Middle frontal gyrus (tissue), 1 donor: ENCODE results near the gene KMT2C.

Source experiments
- DNase-seq: peaks from one replicate; pipeline ENCODE4 v3.0.0-alpha.2; 2015; ENCODE audit warnings: low spot score; ENCODE audit errors: extremely low spot score

The KMT2C gene

GRCh38 chr7:152108359-152108758 is 327.4 kb downstream of the KMT2C start:
- DNase-seq = no peak

DNA sequence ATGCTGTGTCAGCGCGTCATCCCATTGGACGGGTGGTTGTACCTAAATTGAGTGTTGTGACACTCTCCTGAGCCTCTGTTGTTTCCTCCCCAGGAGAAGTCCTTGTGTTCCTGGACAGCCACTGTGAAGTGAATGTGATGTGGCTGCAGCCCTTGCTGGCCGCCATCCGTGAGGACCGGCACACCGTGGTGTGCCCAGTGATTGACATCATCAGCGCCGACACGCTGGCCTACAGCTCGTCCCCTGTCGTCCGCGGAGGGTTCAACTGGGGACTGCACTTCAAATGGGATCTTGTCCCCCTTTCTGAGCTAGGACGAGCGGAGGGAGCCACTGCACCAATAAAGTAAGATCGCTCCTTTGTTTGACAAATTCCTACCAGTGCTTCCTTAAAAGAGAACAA is 327.9 kb downstream of the KMT2C start:
- DNase-seq = no peak

DNA sequence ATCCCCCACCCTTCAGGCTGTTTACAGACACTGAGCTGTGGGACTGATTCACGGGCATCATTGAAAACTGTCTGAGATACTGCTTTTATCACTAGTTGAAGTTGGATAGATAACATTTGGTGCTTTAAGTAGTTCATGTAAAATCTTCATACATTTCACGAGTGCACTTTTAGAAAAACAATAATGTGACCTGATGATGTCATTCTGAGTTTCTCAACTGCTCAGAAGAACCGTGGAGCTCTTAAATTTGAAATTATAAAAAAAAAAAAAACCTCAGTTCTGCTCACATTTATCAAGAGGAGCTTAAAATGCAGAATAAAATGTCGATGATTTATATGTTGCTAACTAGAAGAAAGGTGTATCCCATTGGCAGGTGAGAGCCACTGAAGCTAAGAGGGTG is 328.8 kb downstream of the KMT2C start:
- DNase-seq = no peak

DNA sequence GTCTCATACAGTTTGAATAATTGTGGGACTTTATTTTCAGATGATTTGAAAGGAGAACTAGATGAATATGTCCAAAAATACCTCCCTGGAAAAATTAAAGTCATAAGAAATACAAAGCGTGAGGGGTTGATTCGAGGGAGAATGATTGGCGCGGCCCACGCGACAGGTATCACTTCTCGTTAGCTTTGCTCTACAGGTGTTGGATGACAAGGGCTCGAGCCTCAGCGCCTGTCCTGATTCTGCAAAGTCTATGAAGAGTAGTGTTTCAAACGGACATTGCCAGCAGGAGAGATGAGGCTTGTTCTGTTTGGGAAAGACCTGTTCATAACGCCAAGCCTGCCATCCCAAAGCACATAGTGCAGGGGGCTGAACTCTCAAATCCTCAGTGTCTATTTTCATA is 330.6 kb downstream of the KMT2C start:
- no peak for DNase-seq

DNA sequence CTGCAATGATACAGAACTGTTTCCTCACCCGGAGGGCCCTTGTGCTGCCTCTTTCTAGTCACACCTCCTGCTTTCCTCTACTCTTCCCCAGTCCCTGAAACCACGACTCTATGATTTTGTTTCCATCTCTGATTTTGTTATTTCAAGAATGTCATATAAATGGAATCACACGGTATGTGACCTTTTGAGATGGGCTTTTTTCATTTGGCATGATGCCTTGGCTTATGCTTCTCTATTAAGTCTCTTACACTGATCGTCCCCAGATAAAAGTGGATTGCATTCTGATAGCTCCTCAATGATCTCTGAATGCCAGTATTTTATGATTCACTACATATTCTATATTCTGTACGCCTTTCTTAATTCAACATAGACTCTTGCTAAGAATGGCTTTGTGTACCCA is 332.1 kb downstream of the KMT2C start:
- no peak for DNase-seq

DNA sequence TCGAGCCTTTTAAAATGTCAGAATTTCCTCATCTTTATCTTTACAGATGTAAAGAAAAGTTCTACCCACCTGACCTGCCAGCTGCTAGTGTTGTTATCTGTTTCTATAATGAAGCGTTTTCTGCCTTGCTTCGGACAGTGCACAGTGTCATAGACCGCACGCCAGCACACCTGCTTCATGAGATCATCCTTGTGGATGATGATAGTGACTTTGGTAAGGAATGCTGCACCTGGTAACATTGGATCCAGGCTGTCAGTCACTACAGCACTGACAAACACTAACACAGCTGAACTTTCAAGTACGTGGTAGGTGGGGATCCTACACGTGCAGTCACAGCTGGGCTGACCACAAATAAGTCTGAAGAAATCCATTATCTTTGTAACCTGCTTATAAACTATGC is 332.7 kb downstream of the KMT2C start:
- DNase-seq = no peak

DNA sequence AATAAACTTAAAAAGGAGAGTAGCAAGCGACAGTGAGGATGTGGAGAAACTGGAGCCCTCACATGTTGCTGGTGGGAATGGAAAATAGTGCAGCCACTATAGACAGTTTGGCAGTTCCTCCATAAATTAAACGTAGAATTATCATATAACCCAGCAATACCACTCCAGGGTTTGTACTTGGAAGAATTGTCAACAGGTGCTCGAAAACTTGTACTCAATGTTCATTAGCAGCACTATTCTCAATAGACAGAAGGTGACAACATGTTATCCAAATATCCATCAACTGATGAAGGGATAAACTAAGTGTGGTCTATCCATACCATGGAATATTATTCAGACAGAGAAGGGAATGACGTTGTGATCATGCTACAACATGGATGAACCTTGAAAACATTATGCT is 338.5 kb downstream of the KMT2C start:
- DNase-seq = no peak

DNA sequence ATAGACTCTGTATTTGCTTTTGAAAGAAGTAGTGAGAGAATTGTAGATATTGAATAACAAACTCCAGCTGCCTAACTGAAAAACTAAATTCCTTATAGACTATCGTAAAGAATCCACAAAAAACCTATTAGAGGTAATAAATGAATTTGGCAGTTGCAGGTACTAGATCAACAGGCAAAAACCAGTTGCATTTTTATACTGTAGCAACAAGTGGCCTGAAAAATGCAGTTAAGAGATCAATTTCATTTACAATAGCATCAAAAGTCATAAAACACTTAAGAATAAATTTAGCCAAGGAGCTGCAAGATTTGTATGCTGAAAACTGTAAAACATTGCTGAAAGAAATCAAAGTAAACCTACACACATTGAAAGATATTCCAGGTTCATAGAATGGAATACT is 340.0 kb downstream of the KMT2C start:
- no peak for DNase-seq

GRCh38 chr7:152093717-152094116 is 342.1 kb downstream of the KMT2C start:
- DNase-seq = no peak

- no peak for DNase-seq
Measured at GRCh38 chr7:152090747-152091146, 345.1 kb downstream of the KMT2C start.

DNA sequence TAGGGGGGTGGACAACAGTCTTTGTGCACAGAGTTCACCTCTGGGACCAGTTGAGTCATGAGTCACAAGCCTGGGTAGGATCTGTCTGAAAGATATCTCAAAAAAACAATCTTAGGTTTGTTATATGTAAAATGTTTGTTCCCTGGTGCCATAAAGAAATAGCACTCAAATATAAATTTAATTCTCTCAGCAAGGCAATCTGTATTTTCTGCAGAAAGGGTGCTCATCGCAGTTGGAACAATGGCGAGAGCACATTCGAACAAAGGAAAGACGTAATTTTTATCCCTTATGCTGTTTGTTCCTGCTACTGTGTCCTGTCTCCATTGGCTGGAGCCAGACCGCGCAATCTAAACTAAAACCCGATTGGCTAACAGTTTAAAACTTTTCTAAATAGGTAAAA is 346.6 kb downstream of the KMT2C start:
- DNase-seq = no peak

DNA sequence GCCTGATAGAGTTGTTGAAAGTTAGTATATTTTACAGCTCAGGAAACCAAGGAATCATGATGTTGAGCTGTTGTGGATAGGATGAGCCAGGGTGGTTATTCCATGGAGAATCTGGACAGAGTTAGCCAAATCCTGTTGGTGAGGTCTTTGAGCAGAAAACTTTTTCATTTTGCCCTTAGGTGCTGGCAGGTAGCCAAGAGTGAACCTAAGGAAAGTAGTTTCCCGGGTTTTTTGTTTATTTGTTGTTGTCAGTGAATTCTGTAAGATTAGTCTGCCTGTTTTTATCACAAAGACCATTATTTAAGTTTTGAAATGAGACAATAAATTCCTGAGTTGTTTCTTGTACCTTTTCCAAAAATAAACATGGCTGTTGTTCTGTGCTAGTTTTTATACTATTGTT is 349.3 kb downstream of the KMT2C start:
- DNase-seq = no peak

DNA sequence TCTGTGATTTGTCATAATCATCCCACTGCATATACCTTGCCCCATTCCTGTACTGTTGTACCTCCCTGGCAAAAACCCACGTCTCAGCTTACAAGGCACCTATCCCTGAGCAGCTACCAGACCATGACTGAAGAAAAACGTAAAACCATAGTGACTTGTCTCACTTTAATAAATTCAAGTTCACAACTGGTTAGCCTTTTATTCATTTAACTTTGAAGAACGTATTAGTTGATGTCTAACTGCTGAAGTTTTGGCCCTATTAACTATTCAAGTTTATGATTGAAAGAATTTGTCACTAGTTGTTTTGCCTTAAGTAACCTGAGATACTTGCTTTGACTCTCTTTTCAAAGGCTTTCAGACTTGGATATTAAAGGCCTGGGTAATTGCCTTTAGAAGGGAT is 350.7 kb downstream of the KMT2C start:
- no peak for DNase-seq
